Smooth muscle cell (in vitro differentiated cells): ENCODE data around the gene ZNF500. TPM values are rescaled to one million over a fixed set of nuclear protein-coding genes. Genes with fewer than 3 reads are reported as not detected.

Source experiments
- DNase-seq: peaks from one replicate; lab custom pipeline; 2025; ENCODE audit not compliant: unreplicated experiment; lab: John Stamatoyannopoulos, UW
- H2AFZ ChIP-seq: fragments of 200-600 bp; sonication (generic); 2 replicates; pipeline ENCODE4 v1.6.0; 2016; ENCODE audit warnings: antibody characterized with exemption, low read depth, mild to moderate bottlenecking
- H3F3A ChIP-seq: fragments of 200-600 bp; sonication (generic); 2 replicates; pipeline ENCODE4 v1.6.0; 2017; ENCODE audit warnings: antibody characterized with exemption, low read depth
- H3K27ac ChIP-seq: fragments of 200-600 bp; sonication (generic); 2 replicates; pipeline ENCODE4 v1.5.1; 2016; ENCODE audit warnings: low read depth, mild to moderate bottlenecking
- H3K27me3 ChIP-seq: fragments of 200-600 bp; sonication (generic); 2 replicates; pipeline ENCODE4 v1.6.1; 2016; ENCODE audit warnings: low read depth, mild to moderate bottlenecking
- H3K36me3 ChIP-seq: fragments of 200-600 bp; sonication (generic); 2 replicates; pipeline ENCODE4 v1.5.1; 2016; ENCODE audit warnings: low read depth
- H3K4me1 ChIP-seq: fragments of 200-600 bp; sonication (generic); 2 replicates; pipeline ENCODE4 v1.5.1; 2016; ENCODE audit warnings: low read depth
- H3K4me2 ChIP-seq: fragments of 200-600 bp; sonication (generic); 2 replicates; pipeline ENCODE4 v1.6.0; 2016; ENCODE audit warnings: mild to moderate bottlenecking
- H3K4me3 ChIP-seq: fragments of 200-600 bp; sonication (generic); 2 replicates; pipeline ENCODE4 v1.5.1; 2016; ENCODE audit warnings: mild to moderate bottlenecking
- H3K79me2 ChIP-seq: fragments of 200-600 bp; sonication (generic); 2 replicates; pipeline ENCODE4 v1.6.0; 2016; ENCODE audit warnings: low read depth, mild to moderate bottlenecking
- H3K9ac ChIP-seq: fragments of 200-600 bp; sonication (generic); 2 replicates; pipeline ENCODE4 v1.6.0; 2016; ENCODE audit warnings: low read depth
- H3K9me3 ChIP-seq: fragments of 200-600 bp; sonication (generic); replicated peaks from 2 replicates; pipeline ENCODE4 v1.5.1; 2016; ENCODE audit warnings: low read depth
- H4K20me1 ChIP-seq: fragments of 200-600 bp; sonication (generic); 2 replicates; pipeline ENCODE4 v1.6.0; 2016; ENCODE audit warnings: low read depth
- CTCF ChIP-seq: fragments of 200-600 bp; sonication (generic); IDR thresholded peaks from 2 replicates; pipeline ENCODE4 v1.5.1; 2017; ENCODE audit warnings: borderline replicate concordance, mild to moderate bottlenecking, antibody characterized with exemption; ENCODE audit not compliant: insufficient read depth, poor library complexity, severe bottlenecking
- WGBS: methylation state at CpG from one replicate; pipeline ENCODE4 v1.1.7; 2016; ENCODE audit warnings: low lambda C conversion rate; 5-methylcytosine and 5-hydroxymethylcytosine counted together
- polyA plus RNA-seq: library from polyadenylated mRNA; unstranded; fragments of >200 nt; fragmentation: Nextera tagmentation; extraction: Ambion mirVana; gene quantifications from 2 replicates; pipeline ENCODE4 v1.2.1, GENCODE V29; 2016
- total RNA-seq: library from RNA; depleted of rRNA; stranded (reverse); fragments of >200 nt; gene quantifications from 2 replicates; pipeline ENCODE4 v1.2.3, GENCODE V29; 2014

Gene ZNF500
- total RNA-seq (4.1 and 5.3 TPM in 2 replicates), polyA plus RNA-seq (7.1 and 10.1 TPM in 2 replicates)

GRCh38 chr16:4766875-4767628 is at the start of gene ZNF500:
ZNF500 (minus strand) TSS chr16:4767162; CDS start chr16:4765978, 1,184 bp downstream.
- Histone ChIP-seq H3K27me3 (no peaks in the 10 kb centered on the region), H3K27ac (peak within 1 kb of the TSS; percentile 69), H2AFZ (peak within 1 kb of the TSS; percentile 99), H3K9ac (peak within 1 kb of the TSS; percentile 95), H3F3A (peaks cover 9% of the 10 kb centered on the region), H3K4me2 (peak within 1 kb of the TSS; percentile 98), H3K9me3 (no peaks in the 10 kb centered on the region), H3K36me3 (no peaks in the 10 kb centered on the region), H3K4me3 (peak within 1 kb of the TSS; percentile 99), H3K79me2 (peaks cover 23% of the 10 kb centered on the region), H3K4me1 (peaks cover 14% of the 10 kb centered on the region), H4K20me1 (no peaks in the 10 kb centered on the region)
- peak; percentile 88 for DNase-seq
- no peak for TF ChIP-seq CTCF
- WGBS = 6% methylated on average over 72 of the region's 72 CpGs

- DNase-seq = no peak
- H3K36me3 ChIP-seq = peaks cover 20% of the 10 kb centered on the region
- WGBS = 99% methylated on average over 16 of the region's 16 CpGs
Measured at GRCh38 chr16:4814542-4815173, 47.7 kb upstream of the ZNF500 start.

DNA sequence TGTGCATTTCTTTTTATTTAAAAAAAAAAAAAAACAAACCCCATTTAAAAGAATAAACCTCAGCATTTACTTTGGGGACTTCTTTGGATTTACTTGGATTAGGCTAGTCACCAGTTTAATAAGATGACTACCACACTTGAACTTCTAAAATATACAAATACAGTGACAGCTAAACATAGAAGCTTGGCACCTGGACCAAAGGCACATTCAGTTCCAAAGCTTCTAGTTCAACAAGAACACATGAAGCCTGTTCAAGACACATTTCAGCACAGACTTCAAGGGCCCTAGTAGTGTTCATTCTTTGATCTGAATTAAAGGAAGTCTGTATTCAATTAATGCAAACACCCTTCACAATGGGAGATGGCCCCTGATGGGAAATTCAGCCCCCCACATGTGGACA is 47.1 kb upstream of the ZNF500 start:
- Histone ChIP-seq H3F3A (no peaks in the 10 kb centered on the region), H3K9me3 (no peaks in the 10 kb centered on the region), H4K20me1 (no peaks in the 10 kb centered on the region), H3K4me2 (no peak overlapping the region), H3K9ac (no peak overlapping the region), H3K79me2 (no peaks in the 10 kb centered on the region), H3K36me3 (peaks cover 18% of the 10 kb centered on the region), H3K4me1 (no peaks in the 10 kb centered on the region), H3K27ac (no peak overlapping the region), H3K27me3 (no peaks in the 10 kb centered on the region), H2AFZ (no peak overlapping the region), H3K4me3 (no peak overlapping the region)
- no peak for TF ChIP-seq CTCF
- no peak for DNase-seq

More at GRCh38 chr16:4814542-4815173, 47.7 kb upstream of the ZNF500 start:
- H3K4me3 ChIP-seq = no peak overlapping the region
- H3K9me3 ChIP-seq = no peaks in the 10 kb centered on the region
- no peaks in the 10 kb centered on the region for H3K79me2 ChIP-seq
- H3K27ac ChIP-seq = no peak overlapping the region
- H3K4me2 ChIP-seq = no peak overlapping the region
- no peaks in the 10 kb centered on the region for H4K20me1 ChIP-seq
- no peaks in the 10 kb centered on the region for H3F3A ChIP-seq
- TF ChIP-seq CTCF = no peak
- H2AFZ ChIP-seq = no peak overlapping the region
- no peaks in the 10 kb centered on the region for H3K4me1 ChIP-seq
- H3K9ac ChIP-seq = no peak overlapping the region
- no peaks in the 10 kb centered on the region for H3K27me3 ChIP-seq
